Measurements from ENCODE around the gene COA7. TPM values are rescaled to one million over a fixed set of nuclear protein-coding genes. Genes with fewer than 3 reads are reported as not detected.
A peak's percentile ranks its signal among the peaks of the same experiment; 100 is the strongest.
"Not testable (repeated sequence)": the region's sequence is repeated elsewhere in the genome, so short reads cannot be mapped to it uniquely, and the experiment has no call there.

Gene COA7
- total RNA-seq, 1 donor from 2014 or later, result 27.3 TPM

GRCh38 chr1:52706941-52707926 lies 9.1 kb upstream of the COA7 start:
- DNase-seq (ENCODE audit: low spot score in 2 of 2) (no peak), FAIRE-seq (no peak)

GRCh38 chr1:52706136-52706670 lies 8.1 kb upstream of the COA7 start:
- DNase-seq (ENCODE audit: low spot score in 2 of 2), result no peak
- no peak for FAIRE-seq

- no peak for FAIRE-seq
- peak; percentile 69 to 80 for DNase-seq (ENCODE audit: low spot score in 2 of 2)
Observed at GRCh38 chr1:52702886-52703787, 5.0 kb upstream of the COA7 start.

GRCh38 chr1:52695627-52696026 lies 2.5 kb downstream of the COA7 start:
- FAIRE-seq, result no peak
- DNase-seq (ENCODE audit: low spot score in 2 of 2), result no peak

GRCh38 chr1:52693843-52694242 lies 4.3 kb downstream of the COA7 start:
- DNase-seq (ENCODE audit: low spot score in 2 of 2) (no peak), FAIRE-seq (no peak)

- not testable (repeated sequence) for FAIRE-seq; DNase-seq (ENCODE audit: low spot score in 2 of 2)
Observed at GRCh38 chr1:52693351-52693750, 4.8 kb downstream of the COA7 start.

GRCh38 chr1:52692697-52693096 lies 5.5 kb downstream of the COA7 start:
- FAIRE-seq (no peak), DNase-seq (ENCODE audit: low spot score in 2 of 2) (no peak)

GRCh38 chr1:52691821-52692220 lies 6.3 kb downstream of the COA7 start:
- DNase-seq (ENCODE audit: low spot score in 2 of 2) (no peak), FAIRE-seq (no peak)

- no peak for FAIRE-seq
- DNase-seq (ENCODE audit: low spot score in 2 of 2), result no peak
Observed at GRCh38 chr1:52686830-52687229, 11.3 kb downstream of the COA7 start.

- not testable (repeated sequence) for FAIRE-seq
- peak in 1 of 2 donors; percentile 58 for DNase-seq (ENCODE audit: low spot score in 2 of 2)
Observed at GRCh38 chr1:52686261-52686751, 11.8 kb downstream of the COA7 start.

GRCh38 chr1:52684545-52684944 lies 13.6 kb downstream of the COA7 start:
- FAIRE-seq (no peak), DNase-seq (ENCODE audit: low spot score in 2 of 2) (no peak)

GRCh38 chr1:52683367-52683940 lies 14.7 kb downstream of the COA7 start:
- DNase-seq (ENCODE audit: low spot score in 2 of 2) (no peak), FAIRE-seq (no peak)

- FAIRE-seq, result no peak
- no peak for DNase-seq (ENCODE audit: low spot score in 2 of 2)
Observed at GRCh38 chr1:52681136-52681535, 17.0 kb downstream of the COA7 start.

- FAIRE-seq (no peak), DNase-seq (ENCODE audit: low spot score in 2 of 2) (no peak)
Observed at GRCh38 chr1:52680353-52680752, 17.8 kb downstream of the COA7 start.

GRCh38 chr1:52679498-52679897 lies 18.6 kb downstream of the COA7 start:
- DNase-seq (ENCODE audit: low spot score in 2 of 2) (no peak), FAIRE-seq (no peak)

GRCh38 chr1:52679048-52679447 lies 19.1 kb downstream of the COA7 start:
- FAIRE-seq, result no peak
- no peak for DNase-seq (ENCODE audit: low spot score in 2 of 2)

GRCh38 chr1:52677076-52677806 lies 20.9 kb downstream of the COA7 start:
- FAIRE-seq (no peak), DNase-seq (ENCODE audit: low spot score in 2 of 2) (no peak)

- DNase-seq (ENCODE audit: low spot score in 2 of 2), result no peak
- no peak for FAIRE-seq
Observed at GRCh38 chr1:52676249-52676903, 21.8 kb downstream of the COA7 start.
